Measurements from ENCODE around the gene SHISA2. TPM values are rescaled to one million over a fixed set of nuclear protein-coding genes. Genes with fewer than 3 reads are reported as not detected.
A peak's percentile ranks its signal among the peaks of the same experiment; 100 is the strongest.
"Not testable (repeated sequence)": the region's sequence is repeated elsewhere in the genome, so short reads cannot be mapped to it uniquely, and the experiment has no call there.

SHISA2 gene
- total RNA-seq, 1 donor from 2014 or later, result 159 TPM

- no peak overlapping the region for H3K4me3 ChIP-seq (ENCODE audit: low read depth, low read length)
- no peak for DNase-seq (ENCODE audit: low read depth)
- TF ChIP-seq CTCF (conservative IDR thresholded peaks at IDR 0.05; ENCODE audit: low read depth, low read length), result no peak
Measured at GRCh38 chr13:26067601-26068000, 15.8 kb upstream of the SHISA2 start.

- not testable (repeated sequence) for H3K4me3 ChIP-seq (ENCODE audit: low read depth, low read length); DNase-seq (ENCODE audit: low read depth)
Measured at GRCh38 chr13:26066492-26066891, 14.7 kb upstream of the SHISA2 start.

- TF ChIP-seq CTCF (conservative IDR thresholded peaks at IDR 0.05; ENCODE audit: low read depth, low read length), result peak; percentile 95
- no peak for DNase-seq (ENCODE audit: low read depth)
- H3K4me3 ChIP-seq (ENCODE audit: low read depth, low read length), result no peak overlapping the region
Measured at GRCh38 chr13:26062853-26063444, 11.1 kb upstream of the SHISA2 start.

DNA sequence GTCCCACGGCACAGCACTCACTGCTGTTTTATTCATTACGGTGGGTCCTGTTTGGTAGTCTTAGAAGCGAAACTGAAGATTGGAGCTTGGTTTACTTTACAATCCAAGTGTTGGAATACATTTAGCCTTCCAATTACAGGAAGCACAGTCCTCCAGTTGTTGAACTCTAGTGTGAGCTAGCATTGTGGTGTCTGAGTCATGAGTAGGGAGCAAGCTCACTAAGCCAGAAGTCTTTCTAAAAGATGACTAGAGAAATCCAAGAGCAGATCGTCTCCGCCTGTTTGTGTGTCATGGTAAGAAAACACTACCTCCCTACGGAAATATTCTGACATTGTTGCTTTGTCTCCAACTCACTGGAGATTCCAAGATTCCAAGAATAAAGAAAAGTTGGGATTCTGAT, 10.1 kb upstream of the SHISA2 start:
- TF ChIP-seq CTCF (conservative IDR thresholded peaks at IDR 0.05; ENCODE audit: low read depth, low read length), result no peak
- peak; percentile 80 for DNase-seq (ENCODE audit: low read depth)
- H3K4me3 ChIP-seq (ENCODE audit: low read depth, low read length), result no peak overlapping the region

GRCh38 chr13:26061256-26061655, 9.4 kb upstream of the SHISA2 start:
- no peak for TF ChIP-seq CTCF (conservative IDR thresholded peaks at IDR 0.05; ENCODE audit: low read depth, low read length)
- H3K4me3 ChIP-seq (ENCODE audit: low read depth, low read length), result no peak overlapping the region
- DNase-seq (ENCODE audit: low read depth), result no peak

GRCh38 chr13:26060357-26060756, 8.5 kb upstream of the SHISA2 start:
- H3K4me3 ChIP-seq (ENCODE audit: low read depth, low read length), result no peak overlapping the region
- DNase-seq (ENCODE audit: low read depth), result no peak
- no peak for TF ChIP-seq CTCF (conservative IDR thresholded peaks at IDR 0.05; ENCODE audit: low read depth, low read length)

- no peak overlapping the region for H3K4me3 ChIP-seq (ENCODE audit: low read depth, low read length)
- DNase-seq (ENCODE audit: low read depth), result no peak
- TF ChIP-seq CTCF (conservative IDR thresholded peaks at IDR 0.05; ENCODE audit: low read depth, low read length), result no peak
Measured at GRCh38 chr13:26058704-26059103, 6.9 kb upstream of the SHISA2 start.

Measured in epithelial cell of proximal tubule (primary cell).